22Rv1 (cell line): Measurements from ENCODE around the gene COA1.

Source experiments
- H3K27ac ChIP-seq: fragments of 450-650 bp; 2 replicates; pipeline ENCODE4 v1.5.1; 2017
- CTCF ChIP-seq: fragments of 450-650 bp; IDR thresholded peaks from 2 replicates; pipeline ENCODE4 v1.5.1; 2017; ENCODE audit warnings: mild to moderate bottlenecking
- ZFX ChIP-seq: fragments of 450-650 bp; IDR thresholded peaks from 2 replicates; pipeline ENCODE4 v1.6.1; 2017; ENCODE audit warnings: antibody characterized with exemption, borderline replicate concordance

COA1 gene

GRCh38 chr7:43637114-43637806 lies 92.1 kb downstream of the COA1 start:
- H3K27ac ChIP-seq, result no peak overlapping the region
- TF ChIP-seq ZFX (no peak), CTCF (no peak)

GRCh38 chr7:43636093-43636492 lies 93.2 kb downstream of the COA1 start:
- TF ChIP-seq ZFX (no peak), CTCF (no peak)
- H3K27ac ChIP-seq, result no peak overlapping the region

GRCh38 chr7:43634384-43634783 lies 94.9 kb downstream of the COA1 start:
- TF ChIP-seq ZFX, result no peak
- TF ChIP-seq CTCF, result no peak
- H3K27ac ChIP-seq, result no peak overlapping the region

GRCh38 chr7:43632746-43633145 lies 96.6 kb downstream of the COA1 start:
- TF ChIP-seq CTCF (no peak), ZFX (no peak)
- no peak overlapping the region for H3K27ac ChIP-seq

GRCh38 chr7:43631559-43631958 lies 97.8 kb downstream of the COA1 start:
- H3K27ac ChIP-seq, result no peak overlapping the region
- TF ChIP-seq ZFX (no peak), CTCF (no peak)

GRCh38 chr7:43630482-43630881 lies 98.8 kb downstream of the COA1 start:
- TF ChIP-seq CTCF (no peak), ZFX (no peak)
- H3K27ac ChIP-seq, result no peak overlapping the region

GRCh38 chr7:43629857-43630256 lies 99.5 kb downstream of the COA1 start:
- H3K27ac ChIP-seq, result no peak overlapping the region
- TF ChIP-seq CTCF, result no peak
- no peak for TF ChIP-seq ZFX
